Measurements from ENCODE around the gene BRCC3. TPM values are rescaled to one million over a fixed set of nuclear protein-coding genes. Genes with fewer than 3 reads are reported as not detected.
A peak's percentile ranks its signal among the peaks of the same experiment; 100 is the strongest.

Gene BRCC3
- total and polyA plus RNA-seq, 2 of the 13 experiments (the other 11 are each of a cell fraction or from before 2014, with no cell fraction given): 19.8 to 24.3 TPM

DNA sequence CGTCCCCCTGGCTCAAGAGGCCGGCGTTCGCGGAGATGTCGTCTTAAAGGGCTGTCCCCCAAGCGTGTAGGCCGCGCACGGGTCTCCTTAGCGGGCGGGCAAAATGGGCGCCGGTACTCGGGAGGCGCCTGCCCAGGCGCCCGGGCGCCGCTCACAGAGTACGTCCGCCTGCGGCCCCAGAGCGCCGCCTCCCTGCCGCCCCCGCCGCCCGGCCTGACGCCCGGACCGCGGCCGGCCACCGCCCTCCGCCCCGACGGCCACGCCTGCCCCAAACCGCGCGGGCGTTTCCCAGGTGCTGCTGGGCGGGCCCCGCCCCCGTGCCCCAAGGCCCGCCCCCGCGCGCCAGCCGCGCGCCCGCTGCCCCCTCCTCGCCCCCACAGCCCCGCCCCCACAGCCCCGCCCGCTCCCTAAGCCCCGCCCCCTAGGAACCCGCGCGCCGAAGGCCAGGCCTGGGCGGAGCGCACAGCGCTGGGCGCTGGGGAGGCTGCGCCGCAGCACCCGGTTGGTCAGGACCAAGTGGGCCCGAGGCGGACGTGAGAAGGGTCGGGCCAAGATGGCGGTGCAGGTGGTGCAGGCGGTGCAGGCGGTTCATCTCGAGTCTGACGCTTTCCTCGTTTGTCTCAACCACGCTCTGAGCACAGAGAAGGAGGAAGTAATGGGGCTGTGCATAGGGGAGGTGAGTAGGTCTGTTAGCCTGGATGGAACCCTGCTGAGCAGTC is at the start of gene BRCC3, which contains the start of the genes CMC4 and MTCP1 (continued):
- TF ChIP-seq TFDP1 (CRISPR knock-in tag; IDR thresholded peaks at IDR 0.05; ENCODE audit: borderline replicate concordance) (peak; percentile 14; the same call in 1 of the 2 replicates), ZNF343 (CRISPR knock-in tag; IDR thresholded peaks at IDR 0.05) (no peak), CENPT (CRISPR knock-in tag; IDR thresholded peaks at IDR 0.05; ENCODE audit: low read depth) (no peak), ZNF674 (CRISPR knock-in tag; IDR thresholded peaks at IDR 0.05; ENCODE audit: low read depth) (no peak), FLYWCH1 (CRISPR knock-in tag; IDR thresholded peaks at IDR 0.05) (no peak), ZNF264 (CRISPR knock-in tag; IDR thresholded peaks at IDR 0.05) (no peak), NFATC3 (CRISPR knock-in tag; IDR thresholded peaks at IDR 0.05) (no peak), PLSCR1 (CRISPR knock-in tag; IDR thresholded peaks at IDR 0.05; ENCODE audit: borderline replicate concordance) (no peak), TOPORS (CRISPR knock-in tag; IDR thresholded peaks at IDR 0.05) (no peak), CEBPB (IDR thresholded peaks at IDR 0.05; ENCODE audit: borderline replicate concordance, low read depth, low read length) (no peak), MIXL1 (CRISPR knock-in tag; IDR thresholded peaks at IDR 0.05) (no peak), ZNF234 (CRISPR knock-in tag; conservative IDR thresholded peaks at IDR 0.05) (no peak), CEBPZ (IDR thresholded peaks at IDR 0.05; ENCODE audit: low read length) (no peak), SNAPC2 (CRISPR knock-in tag; IDR thresholded peaks at IDR 0.05) (no peak), NFYB (CRISPR knock-in tag; IDR thresholded peaks at IDR 0.05) (peak; percentile 53), KLF11 (CRISPR knock-in tag; IDR thresholded peaks at IDR 0.05) (no peak), ZNF207 (IDR thresholded peaks at IDR 0.05; ENCODE audit: borderline replicate concordance) (no peak), NONO (IDR thresholded peaks at IDR 0.05) (no peak), NONO (CRISPR knock-in tag; conservative IDR thresholded peaks at IDR 0.05) (peak; percentile 54)
- TF ChIP-seq, protein P1, sequence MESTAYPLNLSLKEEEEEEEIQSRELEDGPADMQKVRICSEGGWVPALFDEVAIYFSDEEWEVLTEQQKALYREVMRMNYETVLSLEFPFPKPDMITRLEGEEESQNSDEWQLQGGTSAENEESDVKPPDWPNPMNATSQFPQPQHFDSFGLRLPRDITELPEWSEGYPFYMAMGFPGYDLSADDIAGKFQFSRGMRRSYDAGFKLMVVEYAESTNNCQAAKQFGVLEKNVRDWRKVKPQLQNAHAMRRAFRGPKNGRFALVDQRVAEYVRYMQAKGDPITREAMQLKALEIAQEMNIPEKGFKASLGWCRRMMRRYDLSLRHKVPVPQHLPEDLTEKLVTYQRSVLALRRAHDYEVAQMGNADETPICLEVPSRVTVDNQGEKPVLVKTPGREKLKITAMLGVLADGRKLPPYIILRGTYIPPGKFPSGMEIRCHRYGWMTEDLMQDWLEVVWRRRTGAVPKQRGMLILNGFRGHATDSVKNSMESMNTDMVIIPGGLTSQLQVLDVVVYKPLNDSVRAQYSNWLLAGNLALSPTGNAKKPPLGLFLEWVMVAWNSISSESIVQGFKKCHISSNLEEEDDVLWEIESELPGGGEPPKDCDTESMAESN (CRISPR knock-in tag; conservative IDR thresholded peaks at IDR 0.05): 0 out of 2 replicates have a peak, but pooled peaks have one; percentile 38
- TF ChIP-seq, protein P2, sequence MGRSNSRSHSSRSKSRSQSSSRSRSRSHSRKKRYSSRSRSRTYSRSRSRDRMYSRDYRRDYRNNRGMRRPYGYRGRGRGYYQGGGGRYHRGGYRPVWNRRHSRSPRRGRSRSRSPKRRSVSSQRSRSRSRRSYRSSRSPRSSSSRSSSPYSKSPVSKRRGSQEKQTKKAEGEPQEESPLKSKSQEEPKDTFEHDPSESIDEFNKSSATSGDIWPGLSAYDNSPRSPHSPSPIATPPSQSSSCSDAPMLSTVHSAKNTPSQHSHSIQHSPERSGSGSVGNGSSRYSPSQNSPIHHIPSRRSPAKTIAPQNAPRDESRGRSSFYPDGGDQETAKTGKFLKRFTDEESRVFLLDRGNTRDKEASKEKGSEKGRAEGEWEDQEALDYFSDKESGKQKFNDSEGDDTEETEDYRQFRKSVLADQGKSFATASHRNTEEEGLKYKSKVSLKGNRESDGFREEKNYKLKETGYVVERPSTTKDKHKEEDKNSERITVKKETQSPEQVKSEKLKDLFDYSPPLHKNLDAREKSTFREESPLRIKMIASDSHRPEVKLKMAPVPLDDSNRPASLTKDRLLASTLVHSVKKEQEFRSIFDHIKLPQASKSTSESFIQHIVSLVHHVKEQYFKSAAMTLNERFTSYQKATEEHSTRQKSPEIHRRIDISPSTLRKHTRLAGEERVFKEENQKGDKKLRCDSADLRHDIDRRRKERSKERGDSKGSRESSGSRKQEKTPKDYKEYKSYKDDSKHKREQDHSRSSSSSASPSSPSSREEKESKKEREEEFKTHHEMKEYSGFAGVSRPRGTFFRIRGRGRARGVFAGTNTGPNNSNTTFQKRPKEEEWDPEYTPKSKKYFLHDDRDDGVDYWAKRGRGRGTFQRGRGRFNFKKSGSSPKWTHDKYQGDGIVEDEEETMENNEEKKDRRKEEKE (IDR thresholded peaks at IDR 0.05): no peak

All from HepG2 (cell line).